Esophagus muscularis mucosa (tissue), 4 donors: Measurements from ENCODE around the gene HS3ST3A1.

ENCODE experiments used
- CTCF ChIP-seq, 3 experiments: fragments of 200-600 bp in 2 of 3; fragments of 450-650 bp in 1 of 3; sonication (generic) in 2 of 3; IDR thresholded peaks; one replicate each; pipeline ENCODE4 v1.5.1; 2017 to 2019; ENCODE audit warnings: antibody characterized with exemption in 3 of 3, mild to moderate bottlenecking in 2 of 3, moderate library complexity in 1 of 3
- EP300 ChIP-seq: sonication (generic); formaldehyde crosslinking; IDR thresholded peaks from one replicate; pipeline ENCODE4 v1.6.1; 2017; ENCODE audit warnings: antibody characterized with exemption
- POLR2A ChIP-seq: fragments of 450-650 bp; IDR thresholded peaks from one replicate; pipeline ENCODE4 v1.6.1; 2017; ENCODE audit warnings: antibody characterized with exemption, moderate library complexity, mild to moderate bottlenecking, low read depth
- POLR2AphosphoS5 ChIP-seq, 2 donors: sonication (generic); formaldehyde crosslinking; IDR thresholded peaks; one replicate each; pipeline ENCODE4 v1.6.1; 2017; ENCODE audit warnings: antibody characterized with exemption in 2 of 2

- TF ChIP-seq EP300 (no peak), CTCF (IDR thresholded peaks at IDR 0.05) (no peak), POLR2A (no peak), POLR2AphosphoS5 (IDR thresholded peaks at IDR 0.05) (no peak)
These were observed 110.2 kb downstream of the HS3ST3A1 start for GRCh38 chr17:13491491-13491890.
